GM04504 (cell line): ENCODE measurements around the gene XRRA1.
A peak's percentile ranks its signal among the peaks of the same experiment; 100 is the strongest.
"Not testable (repeated sequence)": the region's sequence is repeated elsewhere in the genome, so short reads cannot be mapped to it uniquely, and the experiment has no call there.

Experiments
- DNase-seq: peaks from one replicate; pipeline ENCODE4 v3.0.0-alpha.2; 2012; ENCODE audit warnings: low read depth

The XRRA1 gene

GRCh38 chr11:74948898-74949752 lies at the start of gene XRRA1, which contains the start of gene SPCS2:
TSS of gene XRRA1 (minus strand) at chr11:74949091. CDS start at chr11:74940878, 8,213 bp downstream.
TSS of gene SPCS2 (plus strand) at chr11:74949266. CDS start at chr11:74949286, 20 bp downstream.
- peak; percentile 94 for DNase-seq

- no peak for DNase-seq
Measured at GRCh38 chr11:74992852-74993251, 44.0 kb upstream of the XRRA1 start.

GRCh38 chr11:74990941-74991340 lies 42.0 kb upstream of the XRRA1 start:
- DNase-seq = no peak

GRCh38 chr11:74990150-74990549 lies 41.3 kb upstream of the XRRA1 start:
- DNase-seq = not testable (repeated sequence)

- no peak for DNase-seq
Measured at GRCh38 chr11:74989260-74989638, 40.4 kb upstream of the XRRA1 start.

- peak; percentile 43 for DNase-seq
Measured at GRCh38 chr11:74988541-74989259, 39.8 kb upstream of the XRRA1 start, which contains the start of gene NEU3. TSS of gene NEU3 (plus strand) at chr11:74988933. CDS start at chr11:74989061, 128 bp downstream.

GRCh38 chr11:74984730-74985129 lies 35.8 kb upstream of the XRRA1 start:
- no peak for DNase-seq

- no peak for DNase-seq
Measured at GRCh38 chr11:74984070-74984469, 35.2 kb upstream of the XRRA1 start.

- no peak for DNase-seq
Measured at GRCh38 chr11:74981888-74982287, 33.0 kb upstream of the XRRA1 start.

- DNase-seq = no peak
Measured at GRCh38 chr11:74980634-74981033, 31.7 kb upstream of the XRRA1 start.

- DNase-seq = no peak
Measured at GRCh38 chr11:74978041-74978440, 29.1 kb upstream of the XRRA1 start.

GRCh38 chr11:74971424-74971823 lies 22.5 kb upstream of the XRRA1 start:
- no peak for DNase-seq

- no peak for DNase-seq
Measured at GRCh38 chr11:74970852-74971395, 22.0 kb upstream of the XRRA1 start.

- no peak for DNase-seq
Measured at GRCh38 chr11:74966651-74967050, 17.8 kb upstream of the XRRA1 start.

- not testable (repeated sequence) for DNase-seq
Measured at GRCh38 chr11:74960128-74960527, 11.2 kb upstream of the XRRA1 start.

GRCh38 chr11:74957937-74958629 lies 9.2 kb upstream of the XRRA1 start:
- DNase-seq = no peak

GRCh38 chr11:74956397-74957015 lies 7.6 kb upstream of the XRRA1 start:
- DNase-seq = no peak

- DNase-seq = no peak
Measured at GRCh38 chr11:74954199-74954598, 5.3 kb upstream of the XRRA1 start.

- no peak for DNase-seq
Measured at GRCh38 chr11:74953451-74953850, 4.6 kb upstream of the XRRA1 start.

- DNase-seq = no peak
Measured at GRCh38 chr11:74952752-74953151, 3.9 kb upstream of the XRRA1 start.

GRCh38 chr11:74951226-74951625 lies 2.3 kb upstream of the XRRA1 start:
- DNase-seq = no peak
